ENCODE results near the gene ATP13A1.

The ATP13A1 gene

DNA sequence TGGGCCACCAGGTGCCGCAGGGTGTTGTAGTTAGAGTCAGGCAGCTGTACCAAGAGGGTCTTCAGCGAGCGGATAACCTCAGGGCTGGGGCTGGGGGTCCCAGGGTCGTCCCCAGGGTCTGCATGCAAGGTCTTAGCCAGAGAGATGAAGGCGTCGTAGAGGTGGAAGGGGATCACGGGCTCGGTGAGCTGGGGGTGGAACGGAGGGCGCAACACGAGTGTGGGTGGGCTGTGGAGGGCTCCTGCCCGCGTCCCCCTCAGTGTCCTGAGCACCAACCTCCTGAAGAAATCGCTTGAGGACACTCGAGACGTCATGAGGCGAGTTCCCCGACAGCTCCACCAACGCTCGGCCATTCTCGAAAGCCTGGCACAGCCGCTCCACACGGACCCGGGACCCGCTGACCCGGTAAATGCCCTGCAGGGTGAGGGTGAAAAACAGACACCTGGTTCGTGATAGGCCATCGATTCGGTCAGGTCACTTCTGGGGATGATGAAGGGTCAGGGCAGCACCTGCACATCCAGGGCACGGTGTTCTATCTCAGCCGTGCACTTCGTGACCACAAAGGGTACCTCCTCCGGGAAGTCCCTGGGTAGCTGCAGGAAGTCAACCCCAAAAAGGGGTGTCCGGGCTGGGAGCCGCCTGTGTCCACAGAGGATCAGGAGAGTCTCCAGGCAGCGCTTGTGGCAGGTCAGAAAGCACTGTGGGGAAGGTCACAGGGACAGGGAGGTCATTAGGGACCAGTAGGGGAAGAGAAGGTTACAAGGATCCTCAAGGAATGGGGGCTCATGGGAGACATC, 28.8 kb downstream of the ATP13A1 start:
- no peak overlapping the region for H2AFZ ChIP-seq (ENCODE audit: low read length)
- H3K27ac ChIP-seq (ENCODE audit: low read depth, low read length, poor library complexity, severe bottlenecking): no peak overlapping the region
- H3K4me2 ChIP-seq (ENCODE audit: low read length): no peak overlapping the region
- H3K9me2 ChIP-seq (ENCODE audit: low read depth, low read length): no peaks in the 10 kb centered on the region
- H3K9ac ChIP-seq (ENCODE audit: low read length): no peak overlapping the region
- TF ChIP-seq, protein P1, sequence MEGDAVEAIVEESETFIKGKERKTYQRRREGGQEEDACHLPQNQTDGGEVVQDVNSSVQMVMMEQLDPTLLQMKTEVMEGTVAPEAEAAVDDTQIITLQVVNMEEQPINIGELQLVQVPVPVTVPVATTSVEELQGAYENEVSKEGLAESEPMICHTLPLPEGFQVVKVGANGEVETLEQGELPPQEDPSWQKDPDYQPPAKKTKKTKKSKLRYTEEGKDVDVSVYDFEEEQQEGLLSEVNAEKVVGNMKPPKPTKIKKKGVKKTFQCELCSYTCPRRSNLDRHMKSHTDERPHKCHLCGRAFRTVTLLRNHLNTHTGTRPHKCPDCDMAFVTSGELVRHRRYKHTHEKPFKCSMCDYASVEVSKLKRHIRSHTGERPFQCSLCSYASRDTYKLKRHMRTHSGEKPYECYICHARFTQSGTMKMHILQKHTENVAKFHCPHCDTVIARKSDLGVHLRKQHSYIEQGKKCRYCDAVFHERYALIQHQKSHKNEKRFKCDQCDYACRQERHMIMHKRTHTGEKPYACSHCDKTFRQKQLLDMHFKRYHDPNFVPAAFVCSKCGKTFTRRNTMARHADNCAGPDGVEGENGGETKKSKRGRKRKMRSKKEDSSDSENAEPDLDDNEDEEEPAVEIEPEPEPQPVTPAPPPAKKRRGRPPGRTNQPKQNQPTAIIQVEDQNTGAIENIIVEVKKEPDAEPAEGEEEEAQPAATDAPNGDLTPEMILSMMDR (IDR thresholded peaks at IDR 0.05; ENCODE audit: low read length): no peak
- no peak for TF ChIP-seq EZH2 (IDR thresholded peaks at IDR 0.05; ENCODE audit: borderline replicate concordance, low read length)
- no peaks in the 10 kb centered on the region for H3F3A ChIP-seq (ENCODE audit: insufficient read depth, low read length)
- no peak overlapping the region for H3K4me3 ChIP-seq (ENCODE audit: low read depth, low read length, poor library complexity, severe bottlenecking)
- no peaks in the 10 kb centered on the region for H3K9me3 ChIP-seq (ENCODE audit: low read length)
- H3K27me3 ChIP-seq (ENCODE audit: insufficient read depth, low read length): no peaks in the 10 kb centered on the region
- H3K4me1 ChIP-seq (ENCODE audit: insufficient read depth, low read length, severe bottlenecking): no peaks in the 10 kb centered on the region
- H4K20me1 ChIP-seq (ENCODE audit: insufficient read depth, low read length): no peaks in the 10 kb centered on the region
- no peaks in the 10 kb centered on the region for H3K79me2 ChIP-seq (ENCODE audit: insufficient read depth, low read length)
- peaks cover 88% of the 10 kb centered on the region for H3K36me3 ChIP-seq (ENCODE audit: insufficient read depth, low read length)

- H3F3A ChIP-seq (ENCODE audit: insufficient read depth, low read length): no peaks in the 10 kb centered on the region
- no peak overlapping the region for H2AFZ ChIP-seq (ENCODE audit: low read length)
- no peaks in the 10 kb centered on the region for H4K20me1 ChIP-seq (ENCODE audit: insufficient read depth, low read length)
- no peak overlapping the region for H3K9ac ChIP-seq (ENCODE audit: low read length)
- H3K9me3 ChIP-seq (ENCODE audit: low read length): no peaks in the 10 kb centered on the region
- peaks cover 2% of the 10 kb centered on the region for H3K4me1 ChIP-seq (ENCODE audit: insufficient read depth, low read length, severe bottlenecking)
- TF ChIP-seq EZH2 (IDR thresholded peaks at IDR 0.05; ENCODE audit: borderline replicate concordance, low read length): no peak
- TF ChIP-seq, protein P1 (IDR thresholded peaks at IDR 0.05; ENCODE audit: low read length): no peak
- no peaks in the 10 kb centered on the region for H3K79me2 ChIP-seq (ENCODE audit: insufficient read depth, low read length)
- H3K27ac ChIP-seq (ENCODE audit: low read depth, low read length, poor library complexity, severe bottlenecking): no peak overlapping the region
- H3K4me3 ChIP-seq (ENCODE audit: low read depth, low read length, poor library complexity, severe bottlenecking): no peak overlapping the region
- peaks cover 83% of the 10 kb centered on the region for H3K36me3 ChIP-seq (ENCODE audit: insufficient read depth, low read length)
- no peaks in the 10 kb centered on the region for H3K27me3 ChIP-seq (ENCODE audit: insufficient read depth, low read length)
- H3K4me2 ChIP-seq (ENCODE audit: low read length): no peak overlapping the region
- H3K9me2 ChIP-seq (ENCODE audit: low read depth, low read length): no peaks in the 10 kb centered on the region
Observed at GRCh38 chr19:19633711-19634515, 29.6 kb downstream of the ATP13A1 start.

GRCh38 chr19:19632661-19633060, 30.8 kb downstream of the ATP13A1 start:
- Histone ChIP-seq H3K4me2 (ENCODE audit: low read length) (no peak overlapping the region), H3K27me3 (ENCODE audit: insufficient read depth, low read length) (no peaks in the 10 kb centered on the region), H3K4me3 (ENCODE audit: low read depth, low read length, poor library complexity, severe bottlenecking) (no peak overlapping the region), H4K20me1 (ENCODE audit: insufficient read depth, low read length) (no peaks in the 10 kb centered on the region), H3K27ac (ENCODE audit: low read depth, low read length, poor library complexity, severe bottlenecking) (no peak overlapping the region), H2AFZ (ENCODE audit: low read length) (no peak overlapping the region), H3K9me2 (ENCODE audit: low read depth, low read length) (no peaks in the 10 kb centered on the region), H3K36me3 (ENCODE audit: insufficient read depth, low read length) (peaks cover 72% of the 10 kb centered on the region), H3F3A (ENCODE audit: insufficient read depth, low read length) (no peaks in the 10 kb centered on the region), H3K9me3 (ENCODE audit: low read length) (no peaks in the 10 kb centered on the region), H3K4me1 (ENCODE audit: insufficient read depth, low read length, severe bottlenecking) (peaks cover 9% of the 10 kb centered on the region), H3K79me2 (ENCODE audit: insufficient read depth, low read length) (no peaks in the 10 kb centered on the region), H3K9ac (ENCODE audit: low read length) (no peak overlapping the region)
- TF ChIP-seq EZH2 (IDR thresholded peaks at IDR 0.05; ENCODE audit: borderline replicate concordance, low read length): no peak
- TF ChIP-seq, protein P1 (IDR thresholded peaks at IDR 0.05; ENCODE audit: low read length): no peak

All from OCI-LY1 (cell line).